ENCODE measurements around the gene TBK1.

DNA sequence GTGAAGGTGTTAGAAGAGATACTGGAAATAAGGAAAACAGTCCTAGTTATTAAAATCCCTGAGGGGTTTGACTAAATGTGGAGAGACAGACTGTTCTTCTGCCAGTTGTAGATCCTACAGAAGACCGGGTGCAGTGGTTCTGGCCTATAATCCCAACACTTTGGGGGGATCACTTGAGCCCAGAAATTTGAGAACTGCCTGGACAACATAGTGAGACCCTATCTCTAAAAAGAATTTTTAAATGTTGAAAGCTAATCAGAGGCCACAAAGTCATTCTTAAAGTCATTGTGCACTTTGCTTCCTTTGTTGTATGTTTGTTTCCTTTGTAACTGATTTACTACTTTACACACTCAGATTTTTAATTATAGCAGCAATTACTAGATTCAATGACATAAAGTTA lies 97.2 kb downstream of the TBK1 start:
- TF ChIP-seq, protein P1, sequence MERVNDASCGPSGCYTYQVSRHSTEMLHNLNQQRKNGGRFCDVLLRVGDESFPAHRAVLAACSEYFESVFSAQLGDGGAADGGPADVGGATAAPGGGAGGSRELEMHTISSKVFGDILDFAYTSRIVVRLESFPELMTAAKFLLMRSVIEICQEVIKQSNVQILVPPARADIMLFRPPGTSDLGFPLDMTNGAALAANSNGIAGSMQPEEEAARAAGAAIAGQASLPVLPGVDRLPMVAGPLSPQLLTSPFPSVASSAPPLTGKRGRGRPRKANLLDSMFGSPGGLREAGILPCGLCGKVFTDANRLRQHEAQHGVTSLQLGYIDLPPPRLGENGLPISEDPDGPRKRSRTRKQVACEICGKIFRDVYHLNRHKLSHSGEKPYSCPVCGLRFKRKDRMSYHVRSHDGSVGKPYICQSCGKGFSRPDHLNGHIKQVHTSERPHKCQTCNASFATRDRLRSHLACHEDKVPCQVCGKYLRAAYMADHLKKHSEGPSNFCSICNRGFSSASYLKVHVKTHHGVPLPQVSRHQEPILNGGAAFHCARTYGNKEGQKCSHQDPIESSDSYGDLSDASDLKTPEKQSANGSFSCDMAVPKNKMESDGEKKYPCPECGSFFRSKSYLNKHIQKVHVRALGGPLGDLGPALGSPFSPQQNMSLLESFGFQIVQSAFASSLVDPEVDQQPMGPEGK (CRISPR knock-in tag; IDR thresholded peaks at IDR 0.05; ENCODE audit: borderline replicate concordance), result no peak
- TF ChIP-seq ZNF8 (CRISPR knock-in tag; IDR thresholded peaks at IDR 0.05), result no peak
- TF ChIP-seq TOX (CRISPR knock-in tag; IDR thresholded peaks at IDR 0.05; ENCODE audit: borderline replicate concordance), result no peak
- TF ChIP-seq ZFP3 (CRISPR knock-in tag; IDR thresholded peaks at IDR 0.05), result no peak
- no peak for TF ChIP-seq RARB (CRISPR knock-in tag; IDR thresholded peaks at IDR 0.05)
- TF ChIP-seq ZFP30 (CRISPR knock-in tag; IDR thresholded peaks at IDR 0.05), result no peak
- no peak for TF ChIP-seq ISL1 (CRISPR knock-in tag; IDR thresholded peaks at IDR 0.05)
- TF ChIP-seq ARNTL (CRISPR knock-in tag; IDR thresholded peaks at IDR 0.05; ENCODE audit: borderline replicate concordance, low read depth), result no peak
- TF ChIP-seq TCF4 (CRISPR knock-in tag; IDR thresholded peaks at IDR 0.05; ENCODE audit: borderline replicate concordance), result no peak
- no peak for TF ChIP-seq ZNF70 (CRISPR knock-in tag; IDR thresholded peaks at IDR 0.05)
- no peak for TF ChIP-seq ESRRG (CRISPR knock-in tag; IDR thresholded peaks at IDR 0.05)
